IMR-90 (cell line): ENCODE measurements around the gene ZNF346. TPM values are rescaled to one million over a fixed set of nuclear protein-coding genes. Genes with fewer than 3 reads are reported as not detected.

Experiments
- ATAC-seq: fragments of 200-7000 bp; cut with Tn5 transposase; 2 replicates; pipeline ENCODE4 v1.9.1; 2020; ENCODE audit warnings: low read depth, mild to moderate bottlenecking, moderate library complexity
- BruUV-seq: library from RNA; stranded (reverse); fragments of 400-500 nt; replicated peaks from 2 replicates; lab custom pipeline; 2021; lab: Mats Ljungman, UMichigan
- CTCF ChIA-PET: fragments of 300-600 bp; formaldehyde crosslinking; extraction: SDS; loops from one replicate; lab custom pipeline; 2021; ENCODE audit warnings: antibody characterized with exemption; lab: Yijun Ruan, JAX
- POLR2A ChIA-PET: fragments of 300-600 bp; sonication (Branson Sonifier 250); formaldehyde crosslinking; loops from one replicate; lab custom pipeline; 2022; ENCODE audit warnings: antibody characterized with exemption; ENCODE audit not compliant: unreplicated experiment; lab: Charles Lee
- DNase-seq: peaks from one replicate; pipeline ENCODE4 v3.0.0; 2013
- H2AFZ ChIP-seq: replicated peaks from 2 replicates; pipeline ENCODE3; 2013; ENCODE audit warnings: low read length, mild to moderate bottlenecking; ENCODE audit not compliant: poor library complexity
- H2AK5ac ChIP-seq: 2 replicates; pipeline ENCODE4 v1.6.1; 2013; ENCODE audit warnings: low read depth, low read length, inconsistent platforms
- H2AK9ac ChIP-seq: replicated peaks from 2 replicates; pipeline ENCODE3; 2013; ENCODE audit warnings: mild to moderate bottlenecking, low read depth, low read length, moderate library complexity; ENCODE audit not compliant: poor library complexity
- H2BK120ac ChIP-seq: 2 replicates; pipeline ENCODE4 v1.6.1; 2013; ENCODE audit warnings: low read depth, low read length, inconsistent platforms
- H2BK15ac ChIP-seq: 3 replicates; pipeline ENCODE4 v1.6.1; 2013; ENCODE audit warnings: low read depth, low read length, inconsistent platforms
- H2BK20ac ChIP-seq: 2 replicates; pipeline ENCODE4 v1.6.1; 2013; ENCODE audit warnings: low read depth, mild to moderate bottlenecking, inconsistent platforms, low read length, moderate library complexity
- H2BK5ac ChIP-seq: 2 replicates; pipeline ENCODE4 v1.6.1; 2013; ENCODE audit warnings: mild to moderate bottlenecking, low read depth, low read length, inconsistent platforms; ENCODE audit not compliant: poor library complexity, severe bottlenecking
- H3K14ac ChIP-seq: replicated peaks from 2 replicates; pipeline ENCODE4 v1.6.1; 2013; ENCODE audit warnings: low read depth, low read length, inconsistent platforms
- H3K18ac ChIP-seq: 2 replicates; pipeline ENCODE4 v1.6.1; 2013; ENCODE audit warnings: low read depth, low read length, control low read depth
- H3K23ac ChIP-seq: 2 replicates; pipeline ENCODE4 v1.6.1; 2013; ENCODE audit warnings: low read depth, low read length, inconsistent platforms
- H3K27ac ChIP-seq: 2 replicates; pipeline ENCODE4 v1.5.1; 2013; ENCODE audit warnings: mild to moderate bottlenecking, control low read depth, low read length; ENCODE audit not compliant: insufficient read depth
- H3K27me3 ChIP-seq: 2 replicates; pipeline ENCODE4 v1.6.1; 2013; ENCODE audit warnings: low read length; ENCODE audit not compliant: control insufficient read depth, insufficient read depth
- H3K36me3 ChIP-seq: 2 replicates; pipeline ENCODE4 v1.6.1; 2013; ENCODE audit warnings: low read length, mixed read lengths; ENCODE audit not compliant: control insufficient read depth, insufficient read depth
- H3K4ac ChIP-seq: 2 replicates; pipeline ENCODE4 v1.6.1; 2013; ENCODE audit warnings: low read depth, low read length, inconsistent platforms
- H3K4me1 ChIP-seq: 2 replicates; pipeline ENCODE4 v1.6.1; 2013; ENCODE audit warnings: low read length, mixed read lengths; ENCODE audit not compliant: control insufficient read depth, insufficient read depth
- H3K4me2 ChIP-seq: 2 replicates; pipeline ENCODE4 v1.6.1; 2013; ENCODE audit warnings: low read depth, mild to moderate bottlenecking, control low read depth, low read length, moderate library complexity
- H3K4me3 ChIP-seq: 2 replicates; pipeline ENCODE4 v1.5.1; 2013; ENCODE audit warnings: low read depth, mild to moderate bottlenecking, control low read depth, low read length, moderate library complexity; ENCODE audit not compliant: insufficient read depth
- H3K56ac ChIP-seq: 2 replicates; pipeline ENCODE4 v1.6.1; 2013; ENCODE audit warnings: low read length, inconsistent platforms; ENCODE audit not compliant: insufficient read depth; ENCODE audit errors: extremely low read depth
- H3K79me1 ChIP-seq, 2 experiments: 2 replicates each; pipeline ENCODE4 v1.6.1; 2013; ENCODE audit warnings: low read length in 2 of 2, inconsistent platforms in 1 of 2, low read depth in 1 of 2
- H3K9ac ChIP-seq: 2 replicates; pipeline ENCODE4 v1.6.1; 2013; ENCODE audit warnings: low read depth, low read length, control low read depth
- H3K9me1 ChIP-seq: 2 replicates; pipeline ENCODE4 v1.6.1; 2013; ENCODE audit warnings: low read length, inconsistent platforms; ENCODE audit not compliant: insufficient read depth
- H3K9me3 ChIP-seq: 2 replicates; pipeline ENCODE4 v1.6.1; 2013; ENCODE audit warnings: low read length; ENCODE audit not compliant: control insufficient read depth, insufficient read depth
- H4K20me1 ChIP-seq: 2 replicates; pipeline ENCODE4 v1.6.1; 2013; ENCODE audit warnings: low read length, inconsistent platforms; ENCODE audit not compliant: insufficient read depth
- H4K5ac ChIP-seq: 2 replicates; pipeline ENCODE4 v1.6.1; 2013; ENCODE audit warnings: mild to moderate bottlenecking, low read depth, low read length, control low read depth
- H4K8ac ChIP-seq, 2 experiments: 2 replicates each; pipeline ENCODE4 v1.6.1; 2013; ENCODE audit warnings: low read depth in 2 of 2, low read length in 2 of 2, control low read depth in 1 of 2, inconsistent platforms in 1 of 2
- H4K91ac ChIP-seq: 2 replicates; pipeline ENCODE4 v1.6.1; 2013; ENCODE audit warnings: low read depth, low read length, inconsistent platforms; ENCODE audit not compliant: insufficient read depth
- FOS ChIP-seq: fragments of 150-350 bp; IDR thresholded peaks from 2 replicates; pipeline ENCODE4 v1.6.1; 2016; ENCODE audit warnings: low read depth, low read length
- MAZ ChIP-seq: IDR thresholded peaks from 2 replicates; pipeline ENCODE4 v1.6.1; 2012; ENCODE audit warnings: low read depth, mild to moderate bottlenecking, low read length, improper control_type of control experiment, moderate library complexity, borderline replicate concordance
- WGBS, 2 experiments: methylation state at CpG; one replicate each; pipeline versions ENCODE4 v1.1.5 to v1.1.7; 2013; ENCODE audit warnings: missing lambda C conversion rate in 2 of 2; ENCODE audit not compliant: insufficient read length in 1 of 2; ENCODE audit errors: extremely low coverage in 2 of 2; 5-methylcytosine and 5-hydroxymethylcytosine counted together
- dilution Hi-C: fragments of 300-500 bp; cut with HindIII; formaldehyde crosslinking; loops from one replicate; pipeline ENCODE4 v1.14.3; 2018; ENCODE audit warnings: low sequenced_read_pairs; ENCODE audit not compliant: unreplicated experiment
- in situ Hi-C: fragments of 300-500 bp; cut with MboI; formaldehyde crosslinking; loops from 3 replicates; pipeline ENCODE4 v1.14.3; 2019; ENCODE audit warnings: low sequenced_read_pairs, inconsistent platforms, mixed read lengths
- intact Hi-C: fragments of 100-400 bp; cut with micrococcal nuclease; formaldehyde crosslinking; loops from 2 replicates; pipeline ENCODE4 v1.10.0; 2022
- polyA plus RNA-seq, 3 experiments: library from polyadenylated mRNA; depleted of rRNA; stranded (reverse); fragments of >200 nt; gene quantifications; 2 replicates each; pipeline ENCODE4 v1.2.3, GENCODE V29; 2012; ENCODE audit warnings: low replicate concordance in 1 of 3
- total RNA-seq: library from RNA; depleted of rRNA; stranded (reverse); fragments of >200 nt; gene quantifications from 2 replicates; pipeline ENCODE4 v1.2.3, GENCODE V29; 2012
- TF ChIP-seq, protein P1 (sequence below): conservative IDR thresholded peaks from 2 replicates; pipeline ENCODE4 v1.5.1; 2012; ENCODE audit warnings: mild to moderate bottlenecking, low read depth, low read length, improper control_type of control experiment

The ZNF346 gene
- total and polyA plus RNA-seq, 2 of the 4 experiments (the other 2 are of a cell fraction), result 15.1 to 17.0 TPM

DNA sequence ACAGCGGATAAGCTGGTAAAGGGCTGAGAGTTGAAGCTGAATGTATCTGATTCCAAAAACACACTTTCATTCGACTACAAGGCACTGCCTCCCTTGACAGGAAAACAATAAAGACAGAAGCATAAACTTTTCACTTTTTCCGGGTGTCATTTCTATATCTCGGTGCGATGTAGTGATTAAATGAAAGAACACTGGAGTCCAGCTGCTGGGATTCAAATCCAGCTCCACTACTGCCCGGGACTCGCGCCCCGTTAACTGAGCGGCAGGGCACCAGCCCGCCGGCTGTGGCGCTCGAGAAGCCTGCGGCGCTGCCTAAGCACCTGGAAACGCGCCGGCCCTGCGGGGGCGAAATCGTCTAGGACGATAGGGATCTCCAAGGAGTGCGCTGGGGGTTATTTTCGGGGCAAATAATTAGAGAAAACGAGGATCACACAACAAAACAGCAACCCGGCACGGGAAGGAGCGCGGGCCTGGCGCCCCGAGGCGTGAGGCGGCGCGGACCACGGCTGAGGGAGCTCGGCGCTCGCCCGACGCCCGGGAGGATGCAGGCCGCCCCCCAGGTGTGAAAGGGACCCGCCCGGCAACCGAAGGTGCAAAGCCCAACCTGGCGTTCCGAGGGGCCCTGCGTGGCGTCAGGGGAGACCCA is 16.8 kb upstream of the ZNF346 start:
- Histone ChIP-seq H3K56ac (peak overlapping the region; percentile 71), H3K23ac (peak overlapping the region; percentile 95), H3K4me1 (peaks cover 5% of the 10 kb centered on the region; the same call in 1 of the 2 replicates), H3K4me2 (peak overlapping the region; percentile 68), H3K27me3 (no peaks in the 10 kb centered on the region), H3K36me3 (no peaks in the 10 kb centered on the region), H4K20me1 (peaks cover 51% of the 10 kb centered on the region), H4K8ac (peak overlapping the region; percentile 44 to 94; a peak in 2 of 4 replicates), H3K9me3 (no peaks in the 10 kb centered on the region), H3K79me1 (peaks cover 0 to 43% of the 10 kb centered on the region in 2 experiments; a peak in 3 of 4 replicates), H2AK9ac (peak overlapping the region; percentile 98), H2AK5ac (peak overlapping the region; percentile 91), H3K18ac (no peak overlapping the region; the same call in 1 of the 2 replicates), H3K14ac (peak overlapping the region; percentile 66; the same call in 1 of the 2 replicates), H3K4ac (peak overlapping the region; percentile 83), H3K9ac (peak overlapping the region; percentile 75), H3K4me3 (peak overlapping the region; percentile 79), H2BK20ac (no peak overlapping the region), H2BK5ac (peak overlapping the region; percentile 86), H3K27ac (peak overlapping the region; percentile 91), H3K9me1 (peaks cover 4% of the 10 kb centered on the region), H2BK120ac (peak overlapping the region; percentile 48), H4K5ac (peak overlapping the region; percentile 8; the same call in 1 of the 2 replicates), H2BK15ac (no peak overlapping the region), H2AFZ (peak overlapping the region; percentile 88), H4K91ac (peak overlapping the region; percentile 43; the same call in 1 of the 2 replicates)
- dilution Hi-C loops (no loop called here), in situ Hi-C loops (no loop called here), intact Hi-C loops (no loop called here)
- DNase-seq (peak; percentile 62), ATAC-seq (peak; percentile 62)
- POLR2A ChIA-PET, result no interaction called here
- CTCF ChIA-PET, result interaction anchor here (0.7 to 1.7 kb wide), 6 partner anchors 9 to 37 kb away, joined by 3 to 5 read pairs (median 4); partner anchors contain the start of gene ZNF346
- TF ChIP-seq, protein P1, sequence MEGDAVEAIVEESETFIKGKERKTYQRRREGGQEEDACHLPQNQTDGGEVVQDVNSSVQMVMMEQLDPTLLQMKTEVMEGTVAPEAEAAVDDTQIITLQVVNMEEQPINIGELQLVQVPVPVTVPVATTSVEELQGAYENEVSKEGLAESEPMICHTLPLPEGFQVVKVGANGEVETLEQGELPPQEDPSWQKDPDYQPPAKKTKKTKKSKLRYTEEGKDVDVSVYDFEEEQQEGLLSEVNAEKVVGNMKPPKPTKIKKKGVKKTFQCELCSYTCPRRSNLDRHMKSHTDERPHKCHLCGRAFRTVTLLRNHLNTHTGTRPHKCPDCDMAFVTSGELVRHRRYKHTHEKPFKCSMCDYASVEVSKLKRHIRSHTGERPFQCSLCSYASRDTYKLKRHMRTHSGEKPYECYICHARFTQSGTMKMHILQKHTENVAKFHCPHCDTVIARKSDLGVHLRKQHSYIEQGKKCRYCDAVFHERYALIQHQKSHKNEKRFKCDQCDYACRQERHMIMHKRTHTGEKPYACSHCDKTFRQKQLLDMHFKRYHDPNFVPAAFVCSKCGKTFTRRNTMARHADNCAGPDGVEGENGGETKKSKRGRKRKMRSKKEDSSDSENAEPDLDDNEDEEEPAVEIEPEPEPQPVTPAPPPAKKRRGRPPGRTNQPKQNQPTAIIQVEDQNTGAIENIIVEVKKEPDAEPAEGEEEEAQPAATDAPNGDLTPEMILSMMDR, result peak; percentile 47
- TF ChIP-seq FOS, result no peak
- TF ChIP-seq MAZ, result 0 out of 2 replicates have a peak, but pooled peaks have one; percentile 22
- BruUV-seq, result no TSS peak
- WGBS, 2 experiments, result 1% methylated on average over 22 of the region's 51 CpGs; no CpG with 5 or more reads in 1 of the 2 experiments
